Thymus (tissue), 11 donors: ENCODE measurements around the gene ADAMTS16. TPM values are rescaled to one million over a fixed set of nuclear protein-coding genes. Genes with fewer than 3 reads are reported as not detected.

ENCODE experiments used
- DNase-seq, 9 donors: peaks; one replicate each; pipeline ENCODE4 v3.0.0-alpha.2; 2013; ENCODE audit warnings: low spot score in 9 of 9, low read depth in 6 of 9, missing footprints in 1 of 9
- H3K27ac ChIP-seq, 2 donors: one replicate each; pipeline ENCODE4 v1.5.1; 2013; ENCODE audit warnings: control low read depth in 1 of 2, low read depth in 1 of 2, low read length in 1 of 2, mild to moderate bottlenecking in 1 of 2, moderate library complexity in 1 of 2
- H3K27me3 ChIP-seq, 2 donors: one replicate each; pipeline ENCODE4 v1.5.1; 2013; ENCODE audit warnings: low read length in 1 of 2; ENCODE audit not compliant: control insufficient read depth in 2 of 2, insufficient read depth in 1 of 2
- H3K36me3 ChIP-seq, 2 donors: one replicate each; pipeline ENCODE4 v1.5.1; 2013; ENCODE audit warnings: low read length in 1 of 2, mild to moderate bottlenecking in 1 of 2, moderate library complexity in 1 of 2; ENCODE audit not compliant: control insufficient read depth in 2 of 2, insufficient read depth in 2 of 2
- H3K4me1 ChIP-seq, 2 donors: one replicate each; pipeline ENCODE4 v1.5.1; 2013; ENCODE audit warnings: low read length in 2 of 2; ENCODE audit not compliant: control insufficient read depth in 2 of 2, insufficient read depth in 2 of 2
- H3K4me3 ChIP-seq, 2 donors: one replicate each; pipeline ENCODE4 v1.5.1; 2013; ENCODE audit warnings: low read length in 2 of 2, control low read depth in 1 of 2, mild to moderate bottlenecking in 1 of 2
- H3K9me3 ChIP-seq, 2 donors: one replicate each; pipeline ENCODE4 v1.5.1; 2013; ENCODE audit warnings: low read length in 1 of 2, mild to moderate bottlenecking in 1 of 2; ENCODE audit not compliant: control insufficient read depth in 2 of 2, insufficient read depth in 1 of 2
- WGBS: extraction: QIAGEN DNeasy Blood & Tissue Kit; methylation state at CpG from one replicate; pipeline ENCODE4 v1.1.7; 2013; 5-methylcytosine and 5-hydroxymethylcytosine counted together
- polyA plus RNA-seq: library from polyadenylated mRNA; stranded (reverse); fragments of 200-250 nt; gene quantifications from one replicate; pipeline ENCODE4 v1.2.3, GENCODE V29; 2013
- total RNA-seq: library from RNA; stranded (reverse); fragments of 120-200 nt; gene quantifications from one replicate; pipeline ENCODE4 v1.2.4, GENCODE V29; 2013
- donor health status: healthy.

ADAMTS16 gene
- total and polyA plus RNA-seq, 2 donors = 0.05 to 0.14 TPM

DNA sequence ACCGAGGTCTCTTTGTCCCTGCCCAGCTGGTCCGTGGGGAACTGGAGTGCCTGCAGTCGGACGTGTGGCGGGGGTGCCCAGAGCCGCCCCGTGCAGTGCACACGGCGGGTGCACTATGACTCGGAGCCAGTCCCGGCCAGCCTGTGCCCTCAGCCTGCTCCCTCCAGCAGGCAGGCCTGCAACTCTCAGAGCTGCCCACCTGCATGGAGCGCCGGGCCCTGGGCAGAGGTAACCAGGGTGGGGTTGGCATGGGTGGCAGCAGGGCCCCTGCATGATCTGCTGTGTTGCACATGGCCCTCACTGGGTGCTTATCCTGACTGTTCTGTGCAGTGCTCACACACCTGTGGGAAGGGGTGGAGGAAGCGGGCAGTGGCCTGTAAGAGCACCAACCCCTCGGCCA lies 163.1 kb downstream of the ADAMTS16 start:
- 96% methylated on average over 15 of the region's 15 CpGs for WGBS
- Histone ChIP-seq H3K4me1 (no peaks in the 10 kb centered on the region), H3K27ac (no peak overlapping the region), H3K27me3 (no peaks in the 10 kb centered on the region), H3K9me3 (peaks cover 0 to 3% of the 10 kb centered on the region in 2 donors), H3K4me3 (no peak overlapping the region), H3K36me3 (no peaks in the 10 kb centered on the region)
- no peak for DNase-seq

DNA sequence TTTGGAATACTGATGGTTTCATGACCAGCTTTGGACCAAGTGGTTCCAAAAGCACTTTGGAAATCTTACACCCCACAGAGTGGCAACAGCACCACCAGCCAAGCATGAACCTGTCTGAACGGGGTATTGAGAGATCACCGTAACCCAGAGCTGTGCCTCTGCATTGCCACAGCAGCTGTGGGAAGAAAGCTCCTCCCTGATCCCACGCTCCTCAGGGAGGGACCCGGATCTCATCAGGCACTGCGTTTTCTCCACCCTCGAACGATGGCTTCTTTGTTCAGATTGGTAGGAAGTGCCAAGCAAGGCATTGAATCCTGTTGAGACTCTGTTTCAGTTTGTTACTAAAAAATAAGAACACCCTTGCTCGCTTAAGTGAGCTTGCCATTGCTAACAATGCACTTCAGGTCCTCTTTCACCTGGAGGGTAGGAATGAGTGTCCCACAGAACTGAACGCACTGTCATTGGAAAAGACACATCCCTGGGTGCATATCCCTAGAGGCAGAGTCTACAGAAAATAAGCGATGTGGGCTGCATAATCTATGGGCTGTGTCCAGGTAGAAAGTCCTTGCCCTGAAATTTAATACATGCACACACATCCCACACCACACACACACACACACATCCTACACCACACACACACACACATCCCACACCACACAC lies 164.4 kb downstream of the ADAMTS16 start:
- peak in 1 of 9 donors; percentile 3 for DNase-seq

DNA sequence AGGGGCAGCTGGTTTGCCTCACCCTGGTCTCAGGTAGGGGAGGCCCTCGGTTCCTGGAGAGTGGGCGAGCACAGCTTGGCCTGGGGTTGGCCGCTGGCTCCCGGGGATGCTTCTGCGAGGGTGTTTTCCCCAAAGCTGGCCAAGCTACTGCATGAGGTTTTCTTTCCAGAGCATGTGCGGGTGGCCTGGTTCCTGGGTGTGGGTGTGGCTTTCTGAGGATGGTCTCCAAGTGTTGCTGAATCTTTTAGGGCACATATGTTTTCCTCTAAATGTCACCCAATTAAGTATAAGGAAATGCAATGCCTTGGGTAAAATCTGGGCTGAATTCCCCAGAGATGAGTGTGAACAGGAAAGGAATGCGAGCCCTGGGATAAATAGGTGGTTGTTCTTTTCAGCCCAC lies 166.6 kb downstream of the ADAMTS16 start:
- Histone ChIP-seq H3K36me3 (no peaks in the 10 kb centered on the region), H3K4me1 (no peaks in the 10 kb centered on the region), H3K27me3 (no peaks in the 10 kb centered on the region), H3K4me3 (no peak overlapping the region), H3K27ac (no peak overlapping the region), H3K9me3 (no peaks in the 10 kb centered on the region)
- WGBS = 92% methylated on average over 7 of the region's 7 CpGs
- DNase-seq = no peak

More for the DNA sequence above, 164.4 kb downstream of the ADAMTS16 start:
- Histone ChIP-seq H3K9me3 (peaks cover 0 to 2% of the 10 kb centered on the region in 2 donors), H3K27me3 (no peaks in the 10 kb centered on the region), H3K36me3 (no peaks in the 10 kb centered on the region), H3K4me1 (no peaks in the 10 kb centered on the region), H3K27ac (no peak overlapping the region), H3K4me3 (no peak overlapping the region)
- WGBS = 76% methylated on average over 10 of the region's 10 CpGs

DNA sequence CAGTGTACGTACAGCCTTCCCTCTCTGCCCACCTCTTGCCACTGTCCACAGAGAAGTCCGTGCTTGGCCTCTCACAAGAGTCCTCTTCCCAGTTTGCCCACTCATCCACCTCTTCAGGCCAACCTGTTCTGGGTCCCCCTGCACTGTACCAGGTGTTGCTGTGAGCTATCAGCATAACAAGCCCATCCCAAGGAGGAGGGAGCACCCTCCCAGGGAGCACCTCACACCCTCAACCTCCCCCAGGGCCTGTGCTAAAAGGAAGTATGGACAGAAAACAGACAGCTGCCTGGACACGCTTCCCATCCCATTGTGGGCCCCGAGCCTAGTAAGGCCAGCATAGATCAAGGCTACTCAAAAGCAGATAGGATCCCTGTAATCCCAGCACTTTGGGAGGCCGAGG lies 168.2 kb downstream of the ADAMTS16 start:
- Histone ChIP-seq H3K27me3 (no peaks in the 10 kb centered on the region), H3K9me3 (no peaks in the 10 kb centered on the region), H3K4me3 (no peak overlapping the region), H3K27ac (no peak overlapping the region), H3K4me1 (no peaks in the 10 kb centered on the region), H3K36me3 (no peaks in the 10 kb centered on the region)
- no peak for DNase-seq
- WGBS = 92% methylated on average over 5 of the region's 5 CpGs

DNA sequence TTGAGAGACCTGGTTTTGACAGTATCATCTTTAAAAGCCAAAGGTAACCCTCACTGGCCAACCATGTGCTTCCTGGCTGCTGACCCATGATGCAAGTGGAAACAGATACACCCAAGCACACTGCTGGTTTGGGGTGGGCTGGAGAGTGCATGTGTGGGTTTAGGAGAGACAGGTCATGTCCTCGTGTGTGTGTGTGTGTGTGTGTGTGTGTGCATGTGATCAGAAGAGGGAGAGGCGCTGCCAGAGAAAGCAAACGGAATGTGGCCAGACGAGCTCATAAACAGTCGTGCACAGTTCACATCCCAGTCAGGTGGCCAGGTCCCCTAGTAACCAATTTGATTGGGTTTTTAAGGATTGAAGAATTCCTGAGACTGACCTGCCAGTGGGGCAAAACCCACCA lies 169.5 kb downstream of the ADAMTS16 start:
- no peaks in the 10 kb centered on the region for H3K36me3 ChIP-seq
- WGBS = 86% methylated on average over 5 of the region's 5 CpGs
- H3K9me3 ChIP-seq = no peaks in the 10 kb centered on the region
- no peaks in the 10 kb centered on the region for H3K4me1 ChIP-seq
- no peak overlapping the region for H3K4me3 ChIP-seq
- H3K27me3 ChIP-seq = no peaks in the 10 kb centered on the region
- DNase-seq = no peak
- H3K27ac ChIP-seq = no peak overlapping the region

DNA sequence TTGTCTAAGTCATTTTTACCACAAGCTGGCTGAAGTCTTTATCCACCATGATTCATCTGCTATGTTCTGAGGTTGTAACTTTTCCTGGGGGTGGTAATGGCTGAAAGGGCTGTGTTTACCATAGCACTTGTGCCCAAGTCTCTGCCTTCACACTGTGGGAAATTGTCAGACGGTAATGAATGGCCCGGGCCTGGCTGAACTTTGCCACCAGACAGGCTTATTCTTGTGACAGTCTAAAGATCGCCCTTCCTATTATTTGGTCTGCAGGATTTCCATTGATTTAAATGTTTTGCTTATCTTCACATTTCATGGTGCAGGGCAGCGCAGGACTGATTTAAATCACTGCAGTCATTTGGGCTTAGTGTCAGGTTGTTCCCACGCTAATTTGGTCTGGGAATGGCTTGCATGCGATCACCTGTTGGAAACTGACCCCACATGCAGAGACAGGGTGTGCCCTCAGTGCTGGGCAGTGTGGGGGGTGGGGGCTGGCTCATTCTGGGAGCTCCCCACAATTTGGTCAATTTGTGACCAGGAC lies 173.0 kb downstream of the ADAMTS16 start:
- DNase-seq = no peak
- WGBS = 67% methylated on average over 6 of the region's 6 CpGs
- Histone ChIP-seq H3K36me3 (no peaks in the 10 kb centered on the region), H3K9me3 (no peaks in the 10 kb centered on the region), H3K4me3 (no peak overlapping the region), H3K27ac (no peak overlapping the region), H3K4me1 (no peaks in the 10 kb centered on the region), H3K27me3 (no peaks in the 10 kb centered on the region)

DNA sequence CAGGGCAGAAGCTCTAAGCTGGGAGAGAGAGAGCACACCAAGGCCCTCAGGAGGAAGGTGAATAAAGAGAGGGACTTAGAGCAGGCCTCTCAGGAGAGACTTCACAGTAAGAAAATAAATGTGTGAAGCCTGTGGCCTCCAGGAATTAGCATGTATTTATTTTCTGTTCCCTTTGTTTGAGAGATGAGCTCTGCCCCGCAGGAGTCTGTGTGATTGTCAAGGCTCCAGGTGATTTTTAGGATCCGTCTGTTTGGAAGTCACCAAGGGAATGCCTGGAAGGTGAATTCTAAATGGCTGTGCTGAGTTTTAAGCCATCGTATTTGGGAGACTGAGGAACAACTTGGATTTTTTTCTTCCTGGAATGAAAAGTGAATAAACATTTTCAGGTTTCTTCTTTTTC lies 174.0 kb downstream of the ADAMTS16 start:
- Histone ChIP-seq H3K27me3 (no peaks in the 10 kb centered on the region), H3K4me1 (no peaks in the 10 kb centered on the region), H3K36me3 (no peaks in the 10 kb centered on the region), H3K27ac (no peak overlapping the region), H3K4me3 (no peak overlapping the region), H3K9me3 (peaks cover 0 to 5% of the 10 kb centered on the region in 2 donors)
- no peak for DNase-seq
- WGBS = 83% methylated on average over 3 of the region's 3 CpGs

DNA sequence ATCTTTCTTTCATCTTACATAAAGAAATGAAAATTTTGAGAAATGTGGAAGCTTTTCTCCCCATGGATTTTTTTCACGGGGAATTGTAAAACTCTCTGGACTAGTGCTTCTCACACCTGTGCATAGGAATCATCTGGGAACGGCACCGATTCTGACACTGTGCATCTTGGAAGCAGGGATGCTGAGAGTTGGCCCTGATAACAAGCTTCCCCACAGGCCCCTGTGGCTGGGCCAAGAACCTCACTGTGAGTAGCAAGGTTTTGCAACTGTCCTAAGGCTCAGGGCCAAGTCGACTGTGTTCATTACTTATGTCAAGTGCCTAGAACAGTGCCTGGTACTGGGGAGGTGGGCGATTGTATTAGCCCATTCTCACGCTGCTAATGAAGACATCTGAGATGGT lies 174.5 kb downstream of the ADAMTS16 start:
- Histone ChIP-seq H3K4me1 (no peaks in the 10 kb centered on the region), H3K9me3 (peaks cover 0 to 5% of the 10 kb centered on the region in 2 donors), H3K27me3 (no peaks in the 10 kb centered on the region), H3K36me3 (no peaks in the 10 kb centered on the region), H3K27ac (no peak overlapping the region), H3K4me3 (no peak overlapping the region)
- DNase-seq = no peak
- WGBS = 94% methylated on average over 6 of the region's 6 CpGs

DNA sequence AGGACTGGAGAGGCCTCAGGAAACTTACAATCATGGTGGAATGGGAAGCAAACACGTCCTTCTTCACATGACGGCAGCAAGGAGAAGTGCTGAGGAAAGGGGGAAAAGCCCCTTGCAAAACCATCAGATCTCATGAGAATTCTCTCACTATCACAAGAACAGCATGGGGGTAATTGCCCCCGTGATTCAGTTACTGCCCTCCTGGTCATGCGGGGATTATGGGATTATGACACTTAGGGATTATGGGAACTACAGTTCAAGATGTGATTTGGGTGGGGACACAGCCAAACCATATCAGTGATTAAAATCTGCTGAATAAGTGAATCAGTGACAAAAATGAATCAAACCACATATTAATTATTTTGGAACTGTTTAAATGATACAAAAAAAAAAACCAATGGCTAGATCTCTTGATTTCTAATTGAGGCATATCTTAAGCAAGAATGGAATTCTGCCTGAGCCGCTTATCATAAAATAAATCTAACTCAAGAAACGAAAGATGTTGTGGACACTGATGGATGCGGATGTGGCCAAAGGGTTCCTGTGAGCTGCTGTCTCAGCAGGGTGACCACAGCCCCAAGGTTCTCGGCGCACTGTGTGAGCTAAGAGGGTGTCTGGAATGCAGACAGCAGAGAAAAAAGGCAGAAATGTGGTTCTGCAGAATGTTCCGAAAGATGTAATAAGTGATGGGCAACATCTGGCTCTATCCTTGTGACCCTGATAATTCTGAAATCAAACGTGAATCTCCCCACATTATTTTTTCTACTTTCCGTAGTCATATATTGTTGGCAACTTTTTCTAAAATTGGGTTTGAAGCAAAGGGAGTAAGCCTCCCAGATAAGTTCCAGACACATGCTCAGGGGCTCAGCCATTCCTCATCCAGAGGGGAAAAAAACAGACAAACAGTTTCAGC lies 175.2 kb downstream of the ADAMTS16 start:
- Histone ChIP-seq H3K36me3 (no peaks in the 10 kb centered on the region), H3K9me3 (peaks cover 0 to 5% of the 10 kb centered on the region in 2 donors), H3K4me3 (no peak overlapping the region), H3K4me1 (no peaks in the 10 kb centered on the region), H3K27ac (no peak overlapping the region), H3K27me3 (no peaks in the 10 kb centered on the region)
- WGBS = 93% methylated on average over 12 of the region's 12 CpGs
- no peak for DNase-seq
